ENCODE data around the gene SERPINA10. TPM values are rescaled to one million over a fixed set of nuclear protein-coding genes. Genes with fewer than 3 reads are reported as not detected.

SERPINA10 gene
- total and polyA plus RNA-seq, 2 donors (not counting 3 experiments of a cell fraction or from before 2014, with no cell fraction given), result not detected

DNA sequence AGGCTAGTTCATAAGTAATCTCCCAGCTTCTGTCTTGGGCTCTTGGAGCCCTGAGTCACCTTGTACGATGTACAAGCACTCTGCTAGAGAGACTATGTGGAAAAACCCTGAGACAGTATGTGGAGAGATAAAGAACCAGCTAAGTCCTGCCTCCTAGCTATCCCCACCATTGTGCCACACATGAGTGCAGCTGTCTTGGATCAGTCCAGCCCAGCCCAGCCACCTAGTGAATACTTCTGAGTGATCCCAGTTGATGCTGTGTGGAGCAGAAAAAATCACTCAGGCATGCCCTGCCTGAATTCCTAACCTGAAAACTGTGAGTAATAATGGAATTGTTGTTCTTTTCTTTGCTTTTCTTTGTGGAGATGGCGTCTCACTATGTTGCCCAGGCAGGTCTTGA, 35.1 kb upstream of the SERPINA10 start:
- H3K79me2 ChIP-seq (ENCODE audit: control insufficient read depth, insufficient read depth, low read length), result no peaks in the 10 kb centered on the region
- TF ChIP-seq, protein P1, sequence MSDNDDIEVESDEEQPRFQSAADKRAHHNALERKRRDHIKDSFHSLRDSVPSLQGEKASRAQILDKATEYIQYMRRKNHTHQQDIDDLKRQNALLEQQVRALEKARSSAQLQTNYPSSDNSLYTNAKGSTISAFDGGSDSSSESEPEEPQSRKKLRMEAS (IDR thresholded peaks at IDR 0.05; ENCODE audit: insufficient read depth, insufficient read length), result no peak
- TF ChIP-seq FOS (IDR thresholded peaks at IDR 0.05; ENCODE audit: borderline replicate concordance, insufficient read depth, low read length) (no peak), POLR2A (IDR thresholded peaks at IDR 0.05; ENCODE audit: low read depth, low read length) (no peak), POLR2AphosphoS5 (IDR thresholded peaks at IDR 0.05; ENCODE audit: insufficient read depth, low read depth, low read length) (no peak)
- TF ChIP-seq, protein P2, sequence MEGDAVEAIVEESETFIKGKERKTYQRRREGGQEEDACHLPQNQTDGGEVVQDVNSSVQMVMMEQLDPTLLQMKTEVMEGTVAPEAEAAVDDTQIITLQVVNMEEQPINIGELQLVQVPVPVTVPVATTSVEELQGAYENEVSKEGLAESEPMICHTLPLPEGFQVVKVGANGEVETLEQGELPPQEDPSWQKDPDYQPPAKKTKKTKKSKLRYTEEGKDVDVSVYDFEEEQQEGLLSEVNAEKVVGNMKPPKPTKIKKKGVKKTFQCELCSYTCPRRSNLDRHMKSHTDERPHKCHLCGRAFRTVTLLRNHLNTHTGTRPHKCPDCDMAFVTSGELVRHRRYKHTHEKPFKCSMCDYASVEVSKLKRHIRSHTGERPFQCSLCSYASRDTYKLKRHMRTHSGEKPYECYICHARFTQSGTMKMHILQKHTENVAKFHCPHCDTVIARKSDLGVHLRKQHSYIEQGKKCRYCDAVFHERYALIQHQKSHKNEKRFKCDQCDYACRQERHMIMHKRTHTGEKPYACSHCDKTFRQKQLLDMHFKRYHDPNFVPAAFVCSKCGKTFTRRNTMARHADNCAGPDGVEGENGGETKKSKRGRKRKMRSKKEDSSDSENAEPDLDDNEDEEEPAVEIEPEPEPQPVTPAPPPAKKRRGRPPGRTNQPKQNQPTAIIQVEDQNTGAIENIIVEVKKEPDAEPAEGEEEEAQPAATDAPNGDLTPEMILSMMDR (IDR thresholded peaks at IDR 0.05; ENCODE audit: extremely low read depth in 1 of 2, insufficient read depth in 1 of 2, low read depth in 1 of 2, low read length in 2 of 2), result no peak
- no peaks in the 10 kb centered on the region for H4K20me1 ChIP-seq (replicated peaks; ENCODE audit: control insufficient read depth, extremely low read depth, insufficient read depth, low read length)
- H3K4me3 ChIP-seq (replicated peaks in 1 of 3; ENCODE audit: insufficient read depth in 1 of 3, low read depth in 1 of 3, low read length in 3 of 3), result no peak overlapping the region
- no peak overlapping the region for H2AFZ ChIP-seq (ENCODE audit: low read depth, low read length)
- ChIA-PET CTCF (no interaction called here), POLR2A (no interaction called here)
- intact Hi-C loops (cut with micrococcal nuclease), result no loop called here
- dilution Hi-C loops (cut with MboI; ENCODE audit: extremely low pct_ligation_motif_present, low sequenced_read_pairs), result no loop called here
- FAIRE-seq, result no peak
- no peak for DNase-seq (ENCODE audit: low read depth, low spot score)
- H3K4me2 ChIP-seq (ENCODE audit: insufficient read depth, low read length), result no peak overlapping the region
- no TSS peak for BruUV-seq (replicated peaks)
- H3K9ac ChIP-seq (replicated peaks; ENCODE audit: extremely low read depth, insufficient read depth, low read length), result no peak overlapping the region
- no peaks in the 10 kb centered on the region for H3K4me1 ChIP-seq (ENCODE audit: control insufficient read depth, extremely low read depth, insufficient read depth, low read length)
- H3K9me1 ChIP-seq (replicated peaks; ENCODE audit: control insufficient read depth, extremely low read depth, insufficient read depth, low read length), result no peaks in the 10 kb centered on the region
- H3K27ac ChIP-seq (ENCODE audit: insufficient read depth, low read depth, low read length), result no peak overlapping the region
- no peaks in the 10 kb centered on the region for H3K36me3 ChIP-seq (ENCODE audit: control insufficient read depth in 2 of 2, extremely low read depth in 1 of 2, insufficient read depth in 2 of 2, low read length in 2 of 2)
- no peaks in the 10 kb centered on the region for H3K27me3 ChIP-seq (ENCODE audit: control insufficient read depth in 2 of 2, insufficient read depth in 2 of 2, low read length in 2 of 2)
- H3K9me3 ChIP-seq (replicated peaks; ENCODE audit: control insufficient read depth, insufficient read depth, low read length), result peaks cover 2% of the 10 kb centered on the region

Measured in endothelial cell of umbilical vein (primary cell).